IPS DF 6.9 (cell line): Measurements from ENCODE around the gene ARHGEF39.

ENCODE experiments used
- DNase-seq: peaks from one replicate; pipeline ENCODE4 v3.0.0-alpha.2; 2013; ENCODE audit warnings: low read depth, low spot score
- H3K27ac ChIP-seq: one replicate; pipeline ENCODE4 v1.5.1; 2013; ENCODE audit warnings: low read length, control low read depth
- H3K27me3 ChIP-seq: 2 replicates; pipeline ENCODE4 v1.6.1; 2013; ENCODE audit warnings: mild to moderate bottlenecking, low read length; ENCODE audit not compliant: control insufficient read depth, insufficient read depth
- H3K36me3 ChIP-seq: 2 replicates; pipeline ENCODE4 v1.6.1; 2013; ENCODE audit warnings: low read length; ENCODE audit not compliant: control insufficient read depth, insufficient read depth
- H3K4me1 ChIP-seq: 2 replicates; pipeline ENCODE4 v1.6.1; 2013; ENCODE audit warnings: low read length; ENCODE audit not compliant: control insufficient read depth, insufficient read depth
- H3K4me3 ChIP-seq: 2 replicates; pipeline ENCODE4 v1.5.1; 2013; ENCODE audit warnings: mild to moderate bottlenecking, low read length
- H3K9me3 ChIP-seq: 2 replicates; pipeline ENCODE4 v1.6.1; 2013; ENCODE audit warnings: low read length, inconsistent platforms; ENCODE audit not compliant: control insufficient read depth, insufficient read depth
- WGBS: extraction: QIAGEN DNeasy Blood & Tissue Kit; methylation state at CpG from one replicate; pipeline ENCODE4 v1.1.7; 2013; ENCODE audit warnings: mixed read lengths, missing lambda C conversion rate; ENCODE audit not compliant: insufficient read length, insufficient coverage; 5-methylcytosine and 5-hydroxymethylcytosine counted together

Gene ARHGEF39

GRCh38 chr9:35684921-35685320, 19.9 kb upstream of the ARHGEF39 start:
- DNase-seq, result no peak
- H3K4me1 ChIP-seq, result peaks cover 1% of the 10 kb centered on the region
- WGBS, result no CpG with 5 or more reads among the region's 10 CpGs
- H3K27ac ChIP-seq, result no peak overlapping the region
- H3K27me3 ChIP-seq, result no peaks in the 10 kb centered on the region
- peaks cover 43% of the 10 kb centered on the region for H3K36me3 ChIP-seq
- H3K4me3 ChIP-seq, result no peak overlapping the region
- no peaks in the 10 kb centered on the region for H3K9me3 ChIP-seq

GRCh38 chr9:35683323-35683722, 18.3 kb upstream of the ARHGEF39 start:
- WGBS, result no CpG with 5 or more reads among the region's 2 CpGs
- Histone ChIP-seq H3K4me3 (no peak overlapping the region), H3K27me3 (no peaks in the 10 kb centered on the region)

GRCh38 chr9:35682520-35683315, 17.7 kb upstream of the ARHGEF39 start:
- peaks cover 1% of the 10 kb centered on the region; the same call in 1 of the 2 replicates for H3K4me1 ChIP-seq
- DNase-seq, result no peak
- WGBS, result no CpG with 5 or more reads among the region's 10 CpGs
- H3K27ac ChIP-seq, result no peak overlapping the region
- no peaks in the 10 kb centered on the region for H3K9me3 ChIP-seq
- no peaks in the 10 kb centered on the region for H3K27me3 ChIP-seq
- H3K36me3 ChIP-seq, result peaks cover 41% of the 10 kb centered on the region
- H3K4me3 ChIP-seq, result no peak overlapping the region

More at GRCh38 chr9:35683323-35683722, 18.3 kb upstream of the ARHGEF39 start:
- no peak overlapping the region for H3K27ac ChIP-seq
- H3K9me3 ChIP-seq, result no peaks in the 10 kb centered on the region
- H3K4me1 ChIP-seq, result peaks cover 1% of the 10 kb centered on the region
- H3K36me3 ChIP-seq, result peaks cover 43% of the 10 kb centered on the region
- DNase-seq, result no peak

- H3K4me1 ChIP-seq, result peaks cover 1% of the 10 kb centered on the region; the same call in 1 of the 2 replicates
- no CpG with 5 or more reads among the region's 6 CpGs for WGBS
- no peak overlapping the region for H3K27ac ChIP-seq
- H3K36me3 ChIP-seq, result peaks cover 40% of the 10 kb centered on the region
- no peaks in the 10 kb centered on the region for H3K27me3 ChIP-seq
- H3K4me3 ChIP-seq, result no peak overlapping the region
- no peaks in the 10 kb centered on the region for H3K9me3 ChIP-seq
- DNase-seq, result no peak
Observed at GRCh38 chr9:35682051-35682450, 17.1 kb upstream of the ARHGEF39 start.

- Histone ChIP-seq H3K9me3 (no peaks in the 10 kb centered on the region), H3K4me1 (peaks cover 1% of the 10 kb centered on the region; the same call in 1 of the 2 replicates), H3K27me3 (no peaks in the 10 kb centered on the region), H3K27ac (no peak overlapping the region), H3K4me3 (no peak overlapping the region), H3K36me3 (peaks cover 38% of the 10 kb centered on the region)
- DNase-seq, result no peak
- no CpG with 5 or more reads among the region's 3 CpGs for WGBS
Observed at GRCh38 chr9:35681341-35682002, 16.5 kb upstream of the ARHGEF39 start.

GRCh38 chr9:35680331-35681105, 15.5 kb upstream of the ARHGEF39 start:
- no peak overlapping the region for H3K4me3 ChIP-seq
- H3K27ac ChIP-seq, result no peak overlapping the region
- H3K36me3 ChIP-seq, result peaks cover 32% of the 10 kb centered on the region
- H3K4me1 ChIP-seq, result peaks cover 1% of the 10 kb centered on the region; the same call in 1 of the 2 replicates
- WGBS, result no CpG with 5 or more reads among the region's 15 CpGs
- H3K9me3 ChIP-seq, result no peaks in the 10 kb centered on the region
- DNase-seq, result no peak
- H3K27me3 ChIP-seq, result no peaks in the 10 kb centered on the region

- Histone ChIP-seq H3K36me3 (peaks cover 25% of the 10 kb centered on the region), H3K27me3 (no peaks in the 10 kb centered on the region), H3K4me1 (peaks cover 1% of the 10 kb centered on the region; the same call in 1 of the 2 replicates), H3K4me3 (no peak overlapping the region), H3K9me3 (no peaks in the 10 kb centered on the region), H3K27ac (no peak overlapping the region)
- no peak for DNase-seq
- WGBS, result no CpG with 5 or more reads among the region's 8 CpGs
Observed at GRCh38 chr9:35679766-35680330, 14.9 kb upstream of the ARHGEF39 start.

- Histone ChIP-seq H3K27me3 (no peaks in the 10 kb centered on the region; the same call in 1 of the 2 replicates), H3K4me1 (peaks cover 1% of the 10 kb centered on the region; the same call in 1 of the 2 replicates), H3K36me3 (peaks cover 20% of the 10 kb centered on the region), H3K9me3 (no peaks in the 10 kb centered on the region), H3K27ac (no peak overlapping the region), H3K4me3 (no peak overlapping the region)
- no CpG with 5 or more reads among the region's 5 CpGs for WGBS
- DNase-seq, result no peak
Observed at GRCh38 chr9:35679091-35679490, 14.1 kb upstream of the ARHGEF39 start.

- no peaks in the 10 kb centered on the region; the same call in 1 of the 2 replicates for H3K27me3 ChIP-seq
- H3K36me3 ChIP-seq, result no peaks in the 10 kb centered on the region
- H3K9me3 ChIP-seq, result no peaks in the 10 kb centered on the region
- no CpG with 5 or more reads among the region's 51 CpGs for WGBS
- H3K4me1 ChIP-seq, result peaks cover 1% of the 10 kb centered on the region; the same call in 1 of the 2 replicates
- no peak for DNase-seq
- H3K27ac ChIP-seq, result no peak overlapping the region
- peak overlapping the region; percentile 27; the same call in 1 of the 2 replicates for H3K4me3 ChIP-seq
Observed at GRCh38 chr9:35675732-35676392, 10.9 kb upstream of the ARHGEF39 start.
